Colonic mucosa (tissue), 4 donors: ENCODE results near the gene TMPRSS3. TPM values are rescaled to one million over a fixed set of nuclear protein-coding genes. Genes with fewer than 3 reads are reported as not detected.

Experiments
- DNase-seq: peaks from one replicate; pipeline ENCODE4 v3.0.0-alpha.2; 2020
- H3K27ac ChIP-seq: fragments of 200-600 bp; one replicate; pipeline ENCODE4 v1.8.0; 2021
- H3K27me3 ChIP-seq: fragments of 200-600 bp; one replicate; pipeline ENCODE4 v1.8.0; 2021
- H3K36me3 ChIP-seq: fragments of 200-600 bp; one replicate; pipeline ENCODE4 v1.8.0; 2021
- H3K4me1 ChIP-seq: fragments of 200-600 bp; one replicate; pipeline ENCODE4 v1.8.0; 2021; ENCODE audit warnings: mild to moderate bottlenecking
- H3K4me3 ChIP-seq: fragments of 200-600 bp; one replicate; pipeline ENCODE4 v1.8.0; 2021
- H3K9ac ChIP-seq, 2 donors: one replicate each; pipeline ENCODE4 v1.7.0; 2013; ENCODE audit warnings: control low read depth in 2 of 2, low read depth in 2 of 2, low read length in 2 of 2
- H3K9me3 ChIP-seq: fragments of 200-600 bp; one replicate; pipeline ENCODE4 v1.8.0; 2021
- intact Hi-C: fragments of 100-400 bp; cut with DNase I; formaldehyde crosslinking; loops from one replicate; pipeline ENCODE4 v1.14.1; 2022
- total RNA-seq, 2 donors: library from RNA; stranded (reverse); fragmentation: NEBNext Ultra II Directional in 1 of 2; extraction: Animal tissue kit (Norgen Biotek cat#: 25700) in 1 of 2; gene quantifications; one replicate each; pipeline ENCODE4 v1.2.1, GENCODE V29; 2021
- TF ChIP-seq, protein P1 (sequence below): fragments of 200-600 bp; IDR thresholded peaks from one replicate; pipeline ENCODE4 v1.8.0; 2022; ENCODE audit warnings: antibody characterized with exemption, mild to moderate bottlenecking
- donor health status: healthy.
- donor health status: DM: no; HTN: no; CAD: no.
- donor health status: DM: no; HTN: no; CAD: no.

Gene TMPRSS3
- total RNA-seq, 2 donors from 2014 or later: 0.82 to 1.2 TPM

DNA sequence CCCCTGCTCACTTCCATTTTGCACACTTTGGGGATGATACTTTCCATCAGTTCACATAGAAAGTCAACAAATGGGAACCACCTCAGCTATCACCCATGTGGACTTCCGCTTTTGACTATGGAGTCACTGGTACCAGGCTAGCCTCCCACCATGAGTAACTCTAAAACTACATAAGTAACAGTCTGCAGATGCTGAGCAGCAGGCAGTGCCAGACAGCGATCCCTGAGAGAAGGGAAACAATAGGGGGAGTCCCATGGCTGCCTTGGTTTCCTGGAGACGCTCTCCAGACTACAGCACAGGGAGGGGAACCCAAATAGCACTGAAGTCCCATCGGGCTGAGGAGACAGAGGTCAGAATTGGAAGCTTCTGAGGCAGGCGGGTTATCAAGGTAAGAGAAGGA is 42.2 kb downstream of the TMPRSS3 start:
- Histone ChIP-seq H3K36me3 (no peaks in the 10 kb centered on the region), H3K27ac (no peak overlapping the region), H3K27me3 (no peaks in the 10 kb centered on the region), H3K4me3 (no peak overlapping the region), H3K9ac (no peak overlapping the region), H3K9me3 (no peaks in the 10 kb centered on the region), H3K4me1 (no peaks in the 10 kb centered on the region)
- TF ChIP-seq, protein P1, sequence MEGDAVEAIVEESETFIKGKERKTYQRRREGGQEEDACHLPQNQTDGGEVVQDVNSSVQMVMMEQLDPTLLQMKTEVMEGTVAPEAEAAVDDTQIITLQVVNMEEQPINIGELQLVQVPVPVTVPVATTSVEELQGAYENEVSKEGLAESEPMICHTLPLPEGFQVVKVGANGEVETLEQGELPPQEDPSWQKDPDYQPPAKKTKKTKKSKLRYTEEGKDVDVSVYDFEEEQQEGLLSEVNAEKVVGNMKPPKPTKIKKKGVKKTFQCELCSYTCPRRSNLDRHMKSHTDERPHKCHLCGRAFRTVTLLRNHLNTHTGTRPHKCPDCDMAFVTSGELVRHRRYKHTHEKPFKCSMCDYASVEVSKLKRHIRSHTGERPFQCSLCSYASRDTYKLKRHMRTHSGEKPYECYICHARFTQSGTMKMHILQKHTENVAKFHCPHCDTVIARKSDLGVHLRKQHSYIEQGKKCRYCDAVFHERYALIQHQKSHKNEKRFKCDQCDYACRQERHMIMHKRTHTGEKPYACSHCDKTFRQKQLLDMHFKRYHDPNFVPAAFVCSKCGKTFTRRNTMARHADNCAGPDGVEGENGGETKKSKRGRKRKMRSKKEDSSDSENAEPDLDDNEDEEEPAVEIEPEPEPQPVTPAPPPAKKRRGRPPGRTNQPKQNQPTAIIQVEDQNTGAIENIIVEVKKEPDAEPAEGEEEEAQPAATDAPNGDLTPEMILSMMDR: no peak
- no peak for DNase-seq
- intact Hi-C loops: no loop called here

DNA sequence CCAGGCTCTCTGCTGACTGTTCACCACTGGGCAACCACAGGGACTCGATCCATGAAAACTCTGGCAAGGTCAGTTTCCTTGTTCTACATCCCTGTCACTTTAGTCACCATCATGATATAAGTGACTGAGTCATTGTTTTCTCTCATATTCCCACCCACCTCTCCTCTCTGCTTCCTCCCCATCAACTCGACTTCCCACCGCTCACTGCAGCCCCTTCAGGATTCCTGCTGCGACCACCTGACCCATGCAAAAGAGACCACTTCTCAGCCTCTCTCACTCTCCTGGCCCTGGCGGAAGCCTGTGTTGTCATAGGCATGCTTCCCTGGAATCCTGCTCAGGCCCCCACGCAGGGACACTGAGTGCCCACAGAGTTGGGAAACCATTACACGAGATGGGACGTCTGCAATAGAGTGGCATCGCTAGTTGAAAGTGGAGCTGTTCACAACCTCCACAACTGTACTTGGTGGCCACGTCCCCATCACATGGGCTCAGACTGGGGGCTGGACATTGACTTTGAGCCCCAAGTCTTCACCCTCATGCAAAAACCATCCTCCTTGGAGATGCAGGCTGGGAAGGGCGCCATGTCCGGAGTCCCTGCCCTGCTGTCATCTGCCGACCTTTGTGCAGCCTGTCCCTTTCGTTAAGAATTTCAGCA is 43.3 kb downstream of the TMPRSS3 start:
- no peaks in the 10 kb centered on the region for H3K4me1 ChIP-seq
- H3K27me3 ChIP-seq: no peaks in the 10 kb centered on the region
- intact Hi-C loops: no loop called here
- no peak overlapping the region for H3K27ac ChIP-seq
- H3K9ac ChIP-seq: no peak overlapping the region
- no peak for DNase-seq
- TF ChIP-seq, protein P1: no peak
- no peak overlapping the region for H3K4me3 ChIP-seq
- no peaks in the 10 kb centered on the region for H3K9me3 ChIP-seq
- no peaks in the 10 kb centered on the region for H3K36me3 ChIP-seq

DNA sequence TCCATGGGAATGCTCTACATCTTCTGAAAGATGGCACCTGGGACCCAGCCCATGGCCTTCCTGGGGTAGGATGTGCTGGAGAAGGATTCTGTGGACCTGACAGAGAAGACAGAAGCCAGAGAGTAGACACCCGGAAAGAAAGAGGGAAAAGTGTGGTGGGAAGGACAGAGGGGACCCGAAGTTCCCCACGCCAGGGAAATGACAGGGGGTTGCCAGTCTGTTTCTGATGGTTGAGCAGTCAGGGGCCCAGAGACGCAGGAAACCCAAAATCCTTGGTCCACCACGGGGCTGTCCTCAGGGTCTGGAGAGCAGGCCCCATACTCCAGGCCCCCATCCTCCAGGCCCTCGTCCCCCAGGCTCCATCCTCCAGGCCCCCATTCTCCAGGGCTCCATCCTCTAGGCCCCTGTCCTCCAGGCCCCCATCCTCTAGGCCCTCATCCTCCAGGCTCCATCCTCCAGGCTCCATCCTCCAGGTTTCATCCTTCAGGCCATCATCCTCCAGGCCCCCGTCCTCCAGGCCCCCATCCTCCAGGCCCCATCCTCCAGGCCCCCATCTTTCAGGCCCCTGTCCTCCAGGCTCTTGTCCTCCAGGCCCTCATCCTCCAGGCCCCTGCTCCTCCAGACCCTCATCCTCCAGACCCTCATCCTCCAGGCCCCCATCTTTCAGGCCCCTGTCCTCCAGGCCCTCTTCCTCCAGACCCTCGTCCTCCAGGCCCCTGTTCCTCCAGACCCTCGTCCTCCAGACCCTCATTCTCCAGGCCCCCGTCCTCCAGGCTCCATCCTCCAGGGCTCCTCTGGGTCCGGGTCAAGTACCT is 44.0 kb downstream of the TMPRSS3 start:
- Histone ChIP-seq H3K9me3 (no peaks in the 10 kb centered on the region), H3K27me3 (no peaks in the 10 kb centered on the region), H3K27ac (no peak overlapping the region), H3K36me3 (no peaks in the 10 kb centered on the region), H3K4me1 (no peaks in the 10 kb centered on the region), H3K4me3 (no peak overlapping the region), H3K9ac (no peak overlapping the region)
- intact Hi-C loops: no loop called here
- TF ChIP-seq, protein P1: no peak
- DNase-seq: no peak

DNA sequence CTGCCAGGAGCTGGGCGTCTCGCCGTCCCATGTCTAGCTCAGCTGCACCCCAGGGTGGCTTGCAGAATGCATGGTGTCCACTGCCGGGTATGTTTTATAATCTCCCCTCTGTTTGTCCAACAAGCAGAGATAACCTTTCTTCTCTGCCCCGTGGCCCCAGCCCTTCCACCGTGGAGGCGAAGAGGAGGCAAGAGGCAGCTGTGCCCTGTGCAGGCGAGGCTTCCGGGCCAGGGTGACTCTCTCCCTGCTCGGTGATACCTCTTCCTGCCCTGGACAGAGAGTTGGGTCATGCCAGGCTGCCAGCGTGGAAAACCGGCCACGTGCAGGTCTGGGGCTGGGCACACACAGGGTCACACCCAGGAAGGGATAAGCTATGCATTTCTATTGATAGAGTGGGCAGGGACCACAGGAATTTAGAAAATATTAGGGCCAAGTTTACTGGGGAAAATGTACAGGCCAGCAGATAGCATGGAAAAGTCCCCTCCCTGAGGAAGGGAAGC is 44.9 kb downstream of the TMPRSS3 start, which contains the start of gene TFF2:
Gene TFF2 (minus strand): TSS at position 68 of the 500 bp plus-strand sequence. CDS start 37 bp downstream, at position 31.
- Histone ChIP-seq H3K4me1 (no peaks in the 10 kb centered on the region), H3K27ac (no peak within 1 kb of the TSS), H3K4me3 (no peak within 1 kb of the TSS), H3K36me3 (no peaks in the 10 kb centered on the region), H3K27me3 (no peaks in the 10 kb centered on the region), H3K9ac (no peak within 1 kb of the TSS), H3K9me3 (no peaks in the 10 kb centered on the region)
- DNase-seq: no peak
- TF ChIP-seq, protein P1: no peak
- intact Hi-C loops: no loop called here

DNA sequence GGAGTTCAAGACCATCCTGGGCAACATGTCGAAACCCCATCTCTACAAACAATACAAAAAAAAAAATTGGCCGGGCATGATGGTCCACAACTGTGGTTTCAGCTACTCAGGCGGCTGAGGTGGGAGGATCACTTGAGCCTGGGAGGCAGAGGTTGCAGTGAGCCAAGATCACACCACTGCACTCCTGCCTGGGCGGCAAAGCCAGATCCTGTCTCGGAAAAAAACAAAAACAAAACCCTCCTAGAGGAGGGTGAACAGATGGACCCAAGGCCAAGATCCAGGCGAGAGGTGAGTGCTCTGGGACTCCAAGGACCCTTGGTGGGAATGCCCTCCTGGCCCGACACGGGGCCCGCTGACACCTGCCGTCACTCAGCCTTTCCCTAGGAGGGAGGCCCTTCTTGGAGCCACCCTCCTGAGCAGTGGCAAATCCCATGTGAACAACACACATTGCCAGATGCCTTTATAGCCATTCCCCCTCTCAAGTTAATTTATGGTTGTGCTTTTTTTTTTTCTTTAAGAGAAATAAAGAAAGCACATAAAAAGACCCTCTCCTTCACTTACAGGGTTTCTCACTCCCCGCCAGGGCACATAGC is 45.4 kb downstream of the TMPRSS3 start:
- intact Hi-C loops: no loop called here
- no peaks in the 10 kb centered on the region for H3K9me3 ChIP-seq
- H3K27me3 ChIP-seq: no peaks in the 10 kb centered on the region
- no peak overlapping the region for H3K27ac ChIP-seq
- H3K4me1 ChIP-seq: no peaks in the 10 kb centered on the region
- no peak for DNase-seq
- no peak overlapping the region for H3K4me3 ChIP-seq
- no peaks in the 10 kb centered on the region for H3K36me3 ChIP-seq
- H3K9ac ChIP-seq: no peak overlapping the region
- TF ChIP-seq, protein P1: no peak
